Measurements from ENCODE around the gene ZNF280B. TPM values are rescaled to one million over a fixed set of nuclear protein-coding genes. Genes with fewer than 3 reads are reported as not detected.

Gene ZNF280B
- total RNA-seq, 1 experiment from 2014 or later, result 4.6 TPM

DNA sequence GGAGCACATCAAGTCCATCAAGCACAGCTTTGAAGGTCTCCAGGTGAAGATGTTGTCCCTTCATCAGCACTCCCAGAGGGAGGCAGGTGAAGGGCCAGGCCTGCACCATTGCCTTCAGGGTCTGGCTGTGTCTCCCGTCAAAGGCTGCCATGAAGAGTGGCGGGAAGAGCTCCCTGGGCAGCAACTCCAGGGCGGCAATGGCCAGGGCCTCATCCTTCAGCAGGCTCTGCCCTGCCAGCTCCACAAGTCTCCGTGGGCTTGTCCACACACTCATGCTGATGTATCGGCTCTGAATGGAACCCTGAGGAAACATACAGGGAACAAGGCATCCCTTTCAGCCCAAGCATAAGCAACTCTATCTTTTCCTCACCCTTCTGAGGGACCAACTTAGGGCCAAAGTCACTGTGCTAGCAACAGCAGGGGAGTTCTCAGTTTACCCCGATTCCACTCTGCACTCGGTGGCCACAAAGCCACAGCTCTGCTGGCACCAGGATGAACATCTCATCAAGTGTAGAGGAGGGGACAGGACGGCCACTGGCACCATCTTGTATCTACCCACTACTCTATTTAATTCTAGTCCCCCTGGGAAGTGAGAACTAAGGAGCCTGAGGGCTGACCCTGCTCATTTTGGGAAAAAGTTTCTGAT is 42.4 kb upstream of the ZNF280B start:
- Mint-ChIP-seq H3K4me3 (ENCODE audit: low read depth, unreplicated experiment) (no peak overlapping the region), H3K36me3 (ENCODE audit: insufficient read depth, unreplicated experiment) (no peaks in the 10 kb centered on the region), H3K27me3 (ENCODE audit: unreplicated experiment) (peaks cover 64% of the 10 kb centered on the region), H3K27ac (ENCODE audit: unreplicated experiment) (no peak overlapping the region), H3K9me3 (ENCODE audit: low read depth, unreplicated experiment) (no peaks in the 10 kb centered on the region), H3K4me1 (ENCODE audit: low read depth, unreplicated experiment) (no peaks in the 10 kb centered on the region)
- intact Hi-C loops (cut with micrococcal nuclease; ENCODE audit: unreplicated experiment), result no loop called here
- TF ChIP-seq, protein P1, sequence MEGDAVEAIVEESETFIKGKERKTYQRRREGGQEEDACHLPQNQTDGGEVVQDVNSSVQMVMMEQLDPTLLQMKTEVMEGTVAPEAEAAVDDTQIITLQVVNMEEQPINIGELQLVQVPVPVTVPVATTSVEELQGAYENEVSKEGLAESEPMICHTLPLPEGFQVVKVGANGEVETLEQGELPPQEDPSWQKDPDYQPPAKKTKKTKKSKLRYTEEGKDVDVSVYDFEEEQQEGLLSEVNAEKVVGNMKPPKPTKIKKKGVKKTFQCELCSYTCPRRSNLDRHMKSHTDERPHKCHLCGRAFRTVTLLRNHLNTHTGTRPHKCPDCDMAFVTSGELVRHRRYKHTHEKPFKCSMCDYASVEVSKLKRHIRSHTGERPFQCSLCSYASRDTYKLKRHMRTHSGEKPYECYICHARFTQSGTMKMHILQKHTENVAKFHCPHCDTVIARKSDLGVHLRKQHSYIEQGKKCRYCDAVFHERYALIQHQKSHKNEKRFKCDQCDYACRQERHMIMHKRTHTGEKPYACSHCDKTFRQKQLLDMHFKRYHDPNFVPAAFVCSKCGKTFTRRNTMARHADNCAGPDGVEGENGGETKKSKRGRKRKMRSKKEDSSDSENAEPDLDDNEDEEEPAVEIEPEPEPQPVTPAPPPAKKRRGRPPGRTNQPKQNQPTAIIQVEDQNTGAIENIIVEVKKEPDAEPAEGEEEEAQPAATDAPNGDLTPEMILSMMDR (IDR thresholded peaks at IDR 0.05; ENCODE audit: unreplicated experiment), result no peak
- DNase-seq, result no peak
- BruUV-seq (replicated peaks), result no TSS peak
- CTCF ChIA-PET, result interaction anchor here (1.2 kb wide), 1 partner anchor 9 kb away, joined by 8 read pairs; the partner anchor contains the start of gene PRAME

DNA sequence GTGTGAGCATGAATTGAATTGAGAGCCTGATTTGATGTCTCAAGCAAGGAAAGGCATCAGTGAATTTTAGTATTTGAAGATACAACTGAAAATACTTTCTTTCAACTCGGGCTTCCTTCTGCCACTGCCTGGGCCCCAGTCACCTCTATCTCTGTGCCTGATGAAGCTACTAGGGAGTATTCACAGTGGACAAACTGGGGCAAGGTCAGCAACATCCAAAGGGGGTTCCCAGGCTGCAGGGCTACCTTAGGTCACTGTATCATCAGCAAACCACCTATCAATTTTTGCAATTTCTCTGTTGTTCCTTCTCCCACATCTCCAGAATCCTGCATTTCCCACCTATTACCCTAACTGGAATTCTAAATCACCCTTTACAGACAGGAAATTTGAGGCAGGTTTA is 40.4 kb upstream of the ZNF280B start:
- BruUV-seq (replicated peaks), result no TSS peak
- Mint-ChIP-seq H3K36me3 (ENCODE audit: insufficient read depth, unreplicated experiment) (no peaks in the 10 kb centered on the region), H3K9me3 (ENCODE audit: low read depth, unreplicated experiment) (no peaks in the 10 kb centered on the region), H3K27ac (ENCODE audit: unreplicated experiment) (no peak overlapping the region), H3K4me3 (ENCODE audit: low read depth, unreplicated experiment) (no peak overlapping the region), H3K27me3 (ENCODE audit: unreplicated experiment) (peaks cover 65% of the 10 kb centered on the region), H3K4me1 (ENCODE audit: low read depth, unreplicated experiment) (no peaks in the 10 kb centered on the region)
- DNase-seq, result no peak
- CTCF ChIA-PET, result no interaction called here
- TF ChIP-seq, protein P1 (IDR thresholded peaks at IDR 0.05; ENCODE audit: unreplicated experiment), result no peak
- intact Hi-C loops (cut with micrococcal nuclease; ENCODE audit: unreplicated experiment), result no loop called here

DNA sequence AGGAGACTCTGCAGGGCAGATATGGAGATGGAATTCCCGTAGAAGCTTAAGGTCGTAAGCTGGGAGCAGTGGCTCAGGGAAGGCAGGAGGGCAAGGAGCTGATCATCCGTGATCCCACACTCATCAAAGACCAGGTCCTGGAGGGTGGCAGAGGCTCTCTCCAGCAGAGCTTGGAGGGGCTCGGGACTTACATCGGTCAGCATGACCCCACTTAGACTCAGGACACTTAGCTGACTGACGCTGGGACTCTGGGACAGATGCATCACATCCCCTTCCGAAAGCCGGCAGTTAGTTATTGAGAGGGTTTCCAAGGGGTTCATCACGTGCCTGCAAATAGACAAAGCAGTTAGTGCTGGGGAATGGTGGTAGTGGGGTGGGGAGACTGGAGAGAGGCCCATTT is 39.8 kb upstream of the ZNF280B start:
- no peak for DNase-seq
- no peaks in the 10 kb centered on the region for H3K36me3 Mint-ChIP-seq (ENCODE audit: insufficient read depth, unreplicated experiment)
- H3K4me3 Mint-ChIP-seq (ENCODE audit: low read depth, unreplicated experiment), result no peak overlapping the region
- no peaks in the 10 kb centered on the region for H3K4me1 Mint-ChIP-seq (ENCODE audit: low read depth, unreplicated experiment)
- CTCF ChIA-PET, result no interaction called here
- BruUV-seq (replicated peaks), result no TSS peak
- peaks cover 65% of the 10 kb centered on the region for H3K27me3 Mint-ChIP-seq (ENCODE audit: unreplicated experiment)
- no peaks in the 10 kb centered on the region for H3K9me3 Mint-ChIP-seq (ENCODE audit: low read depth, unreplicated experiment)
- H3K27ac Mint-ChIP-seq (ENCODE audit: unreplicated experiment), result no peak overlapping the region
- TF ChIP-seq, protein P1 (IDR thresholded peaks at IDR 0.05; ENCODE audit: unreplicated experiment), result no peak
- intact Hi-C loops (cut with micrococcal nuclease; ENCODE audit: unreplicated experiment), result no loop called here

DNA sequence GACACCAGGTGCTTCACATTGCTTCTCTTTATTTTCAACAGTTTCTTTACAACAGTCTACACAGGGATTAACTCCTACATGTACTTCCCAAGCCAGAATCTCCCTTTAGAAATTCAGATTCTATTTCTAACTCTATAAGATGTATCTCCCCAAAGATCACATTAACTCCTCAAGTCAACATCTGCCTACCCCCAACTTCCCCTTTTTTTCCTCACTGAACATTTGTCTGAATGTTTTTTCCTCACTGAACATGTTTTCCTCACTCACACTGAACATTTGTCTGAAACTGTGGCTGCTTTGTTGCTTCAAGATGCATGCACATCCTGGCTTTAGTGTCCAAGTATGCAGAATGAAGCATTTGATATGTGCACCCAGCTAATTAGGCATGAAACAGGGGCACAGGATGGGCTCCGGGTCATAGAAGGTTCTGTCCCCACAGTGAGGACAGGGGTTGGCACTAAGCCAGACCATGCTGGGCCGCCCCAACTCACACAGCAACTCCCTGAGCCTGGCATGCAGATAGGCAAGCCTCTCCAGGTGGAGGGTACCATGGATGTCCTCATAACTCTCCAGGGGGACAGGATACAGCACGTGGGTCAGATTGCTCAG is 39.3 kb upstream of the ZNF280B start:
- no peaks in the 10 kb centered on the region for H3K4me1 Mint-ChIP-seq (ENCODE audit: low read depth, unreplicated experiment)
- intact Hi-C loops (cut with micrococcal nuclease; ENCODE audit: unreplicated experiment), result no loop called here
- no peaks in the 10 kb centered on the region for H3K9me3 Mint-ChIP-seq (ENCODE audit: low read depth, unreplicated experiment)
- TF ChIP-seq, protein P1 (IDR thresholded peaks at IDR 0.05; ENCODE audit: unreplicated experiment), result no peak
- no peak overlapping the region for H3K4me3 Mint-ChIP-seq (ENCODE audit: low read depth, unreplicated experiment)
- no peak for DNase-seq
- H3K36me3 Mint-ChIP-seq (ENCODE audit: insufficient read depth, unreplicated experiment), result no peaks in the 10 kb centered on the region
- H3K27me3 Mint-ChIP-seq (ENCODE audit: unreplicated experiment), result peaks cover 65% of the 10 kb centered on the region
- CTCF ChIA-PET, result no interaction called here
- BruUV-seq (replicated peaks), result no TSS peak
- H3K27ac Mint-ChIP-seq (ENCODE audit: unreplicated experiment), result no peak overlapping the region

All from Calu3 (cell line).